HG03108 (cell line): ENCODE measurements around the gene MED25.

Source experiments
- ATAC-seq: cut with Tn5 transposase; IDR thresholded peaks from one replicate; pipeline ENCODE4 v1.9.1; 2021; ENCODE audit warnings: moderate library complexity; ENCODE audit not compliant: unreplicated experiment

MED25 gene

GRCh38 chr19:49798574-49798973 is 19.5 kb upstream of the MED25 start:
- ATAC-seq, result no peak

GRCh38 chr19:49799271-49799797 is 18.8 kb upstream of the MED25 start:
- no peak for ATAC-seq

GRCh38 chr19:49799798-49800376 is 18.2 kb upstream of the MED25 start:
- no peak for ATAC-seq

- ATAC-seq, result no peak
Measured at GRCh38 chr19:49800771-49801170, 17.3 kb upstream of the MED25 start.

- ATAC-seq, result no peak
Measured at GRCh38 chr19:49801401-49801888, 16.6 kb upstream of the MED25 start.

GRCh38 chr19:49801966-49802661 is 16.0 kb upstream of the MED25 start:
- no peak for ATAC-seq

GRCh38 chr19:49802836-49803528 is 15.1 kb upstream of the MED25 start:
- ATAC-seq, result no peak

- ATAC-seq, result no peak
Measured at GRCh38 chr19:49803529-49803856, 14.6 kb upstream of the MED25 start.

- ATAC-seq, result no peak
Measured at GRCh38 chr19:49805822-49806619, 12.1 kb upstream of the MED25 start.

GRCh38 chr19:49806620-49806959 is 11.5 kb upstream of the MED25 start:
- ATAC-seq, result no peak

- no peak for ATAC-seq
Measured at GRCh38 chr19:49807058-49807903, 10.8 kb upstream of the MED25 start.

GRCh38 chr19:49807904-49808675 is 10.0 kb upstream of the MED25 start:
- ATAC-seq, result no peak

GRCh38 chr19:49808711-49809159 is 9.4 kb upstream of the MED25 start:
- ATAC-seq, result no peak

GRCh38 chr19:49809160-49809940 is 8.7 kb upstream of the MED25 start:
- ATAC-seq, result no peak

GRCh38 chr19:49809941-49810389 is 8.1 kb upstream of the MED25 start:
- no peak for ATAC-seq

GRCh38 chr19:49811328-49811727 is 6.8 kb upstream of the MED25 start:
- no peak for ATAC-seq

- ATAC-seq, result no peak
Measured at GRCh38 chr19:49812452-49812996, 5.6 kb upstream of the MED25 start.
